HEK293 (cell line): ENCODE data around the gene KSR1.
A peak's percentile ranks its signal among the peaks of the same experiment; 100 is the strongest.

Experiments used
- CTCF ChIA-PET: fragments of 350-600 bp; formaldehyde crosslinking; extraction: SDS; loops from one replicate; lab custom pipeline; 2021; ENCODE audit warnings: antibody characterized with exemption; lab: Yijun Ruan, JAX
- POLR2A ChIA-PET: fragments of 300-600 bp; formaldehyde crosslinking; extraction: SDS; loops from one replicate; lab custom pipeline; 2020; ENCODE audit warnings: antibody characterized with exemption, inconsistent platforms; lab: Yijun Ruan, JAX
- H3K27ac ChIP-seq: fragments of 200-500 bp; sonication (Bioruptor generic); 2 replicates; pipeline ENCODE4 v1.5.1; 2014; ENCODE audit warnings: low read depth, low read length, control low read depth, inconsistent platforms; ENCODE audit errors: extremely low read depth
- H3K36me3 ChIP-seq, 2 experiments: fragments of 200-500 bp in 1 of 2; sonication (Bioruptor generic) in 1 of 2; 1 replicate in 1 of 2; 2 replicates in 1 of 2; pipeline ENCODE4 v1.5.1; 2014 to 2017; ENCODE audit warnings: inconsistent platforms in 2 of 2, low read length in 2 of 2; ENCODE audit not compliant: control insufficient read depth in 2 of 2, insufficient read depth in 1 of 2
- H3K4me1 ChIP-seq: fragments of 200-500 bp; sonication (Bioruptor generic); 2 replicates; pipeline ENCODE4 v1.5.1; 2014; ENCODE audit warnings: mild to moderate bottlenecking, low read length, inconsistent platforms; ENCODE audit not compliant: control insufficient read depth, insufficient read depth
- H3K4me3 ChIP-seq: 2 replicates; pipeline ENCODE4 v1.5.1; 2011; ENCODE audit warnings: low read depth, mild to moderate bottlenecking, control low read depth, low read length, moderate library complexity
- H3K9me3 ChIP-seq: fragments of 200-500 bp; sonication (Bioruptor generic); 2 replicates; pipeline ENCODE4 v1.5.1; 2014; ENCODE audit warnings: low read depth, low read length, inconsistent platforms; ENCODE audit not compliant: control insufficient read depth, insufficient read depth
- GLIS1 ChIP-seq: fragments of 450-650 bp; formaldehyde crosslinking; IDR thresholded peaks from 2 replicates; pipeline ENCODE4 v1.5.1; 2016; ENCODE audit warnings: missing biosample characterization, missing genetic modification characterization
- HIC1 ChIP-seq: fragments of 450-650 bp; formaldehyde crosslinking; IDR thresholded peaks from 2 replicates; pipeline ENCODE4 v1.5.1; 2016; ENCODE audit warnings: missing biosample characterization, missing genetic modification characterization
- HOXC10 ChIP-seq: sonication (generic); formaldehyde crosslinking; IDR thresholded peaks from 2 replicates; pipeline ENCODE4 v1.8.1; 2023; ENCODE audit warnings: mild to moderate bottlenecking, missing genetic modification reagents
- MZF1 ChIP-seq: fragments of 450-650 bp; formaldehyde crosslinking; IDR thresholded peaks from 2 replicates; pipeline ENCODE4 v1.5.1; 2017; ENCODE audit warnings: missing biosample characterization, missing genetic modification characterization, borderline replicate concordance
- SCRT2 ChIP-seq: fragments of 450-650 bp; formaldehyde crosslinking; IDR thresholded peaks from 2 replicates; pipeline ENCODE4 v1.5.1; 2016; ENCODE audit warnings: missing biosample characterization, missing genetic modification characterization
- SP7 ChIP-seq: fragments of 450-650 bp; formaldehyde crosslinking; IDR thresholded peaks from 2 replicates; pipeline ENCODE4 v1.5.1; 2016; ENCODE audit warnings: missing biosample characterization, missing genetic modification characterization
- ZBTB17 ChIP-seq: fragments of 450-650 bp; formaldehyde crosslinking; IDR thresholded peaks from 2 replicates; pipeline ENCODE4 v1.5.1; 2016; ENCODE audit warnings: missing biosample characterization, missing genetic modification characterization
- ZBTB48 ChIP-seq: fragments of 450-650 bp; formaldehyde crosslinking; IDR thresholded peaks from 2 replicates; pipeline ENCODE4 v1.5.1; 2016; ENCODE audit warnings: missing biosample characterization, missing genetic modification characterization
- ZFP37 ChIP-seq: fragments of 450-650 bp; formaldehyde crosslinking; IDR thresholded peaks from 2 replicates; pipeline ENCODE4 v1.5.1; 2016; ENCODE audit warnings: missing biosample characterization, missing genetic modification characterization
- ZIC2 ChIP-seq: fragments of 450-650 bp; formaldehyde crosslinking; IDR thresholded peaks from 2 replicates; pipeline ENCODE4 v1.5.1; 2016; ENCODE audit warnings: missing biosample characterization, missing genetic modification characterization
- ZNF10 ChIP-seq: fragments of 450-650 bp; formaldehyde crosslinking; IDR thresholded peaks from 2 replicates; pipeline ENCODE4 v1.5.1; 2017; ENCODE audit warnings: missing biosample characterization, missing genetic modification characterization
- TF ChIP-seq, protein P1 (sequence below): fragments of 450-650 bp; formaldehyde crosslinking; IDR thresholded peaks from 2 replicates; pipeline ENCODE4 v1.5.1; 2016; ENCODE audit warnings: missing biosample characterization, missing genetic modification characterization
- TF ChIP-seq, protein P2 (sequence below): fragments of 450-650 bp; formaldehyde crosslinking; IDR thresholded peaks from 2 replicates; pipeline ENCODE4 v1.5.1; 2017; ENCODE audit warnings: missing biosample characterization, missing genetic modification characterization
- TF ChIP-seq, protein P3 (sequence below): fragments of 450-650 bp; formaldehyde crosslinking; IDR thresholded peaks from 2 replicates; pipeline ENCODE4 v1.5.1; 2017; ENCODE audit warnings: missing biosample characterization, missing genetic modification characterization

Gene KSR1

DNA sequence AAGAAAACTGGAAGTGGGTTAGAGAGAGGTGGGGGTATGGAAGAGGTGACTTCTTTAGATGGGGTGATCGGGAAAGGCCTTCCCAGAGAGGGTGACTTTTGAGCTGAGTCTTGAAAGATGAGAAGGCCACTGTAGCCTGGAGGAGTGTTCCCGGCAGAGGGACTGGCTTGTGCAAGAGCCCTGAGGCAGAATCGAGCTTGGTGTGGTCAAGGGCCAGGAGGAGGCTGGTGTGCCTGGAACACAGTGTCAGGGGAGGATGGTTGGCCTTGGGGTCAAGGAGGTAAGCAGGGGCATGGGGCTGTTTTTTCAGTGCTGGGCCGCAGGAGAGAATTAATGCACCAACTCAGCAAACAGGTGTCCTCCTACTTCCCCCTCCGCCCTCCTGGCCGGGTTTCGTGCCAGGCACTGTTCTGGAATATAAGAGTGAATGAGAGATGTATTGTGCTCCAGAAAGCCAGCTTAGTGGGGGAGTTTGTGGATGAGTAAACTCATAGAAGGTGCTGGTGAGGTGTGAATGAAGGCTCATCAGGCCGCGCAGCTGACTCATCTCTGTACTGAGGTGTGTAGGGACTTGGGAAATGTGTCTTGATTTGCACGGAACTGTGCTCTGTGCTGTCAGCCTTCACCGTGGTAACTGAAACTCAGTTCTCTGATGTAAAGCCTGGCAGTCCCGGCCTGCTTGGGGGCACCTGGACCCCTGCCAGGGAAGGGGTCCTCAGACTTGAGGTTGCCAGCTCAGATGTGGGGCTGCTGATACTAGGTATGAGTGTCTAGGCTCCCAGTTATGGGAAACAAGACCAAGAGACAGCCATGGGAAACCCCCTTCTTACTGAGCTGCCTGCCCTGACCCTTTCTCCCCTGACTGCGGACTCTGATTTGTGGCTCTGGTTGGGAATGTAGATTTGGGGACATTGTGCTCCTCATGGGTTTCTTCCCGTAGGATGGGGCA, 15.3 kb downstream of the KSR1 start (continued):
- TF ChIP-seq, protein P1, sequence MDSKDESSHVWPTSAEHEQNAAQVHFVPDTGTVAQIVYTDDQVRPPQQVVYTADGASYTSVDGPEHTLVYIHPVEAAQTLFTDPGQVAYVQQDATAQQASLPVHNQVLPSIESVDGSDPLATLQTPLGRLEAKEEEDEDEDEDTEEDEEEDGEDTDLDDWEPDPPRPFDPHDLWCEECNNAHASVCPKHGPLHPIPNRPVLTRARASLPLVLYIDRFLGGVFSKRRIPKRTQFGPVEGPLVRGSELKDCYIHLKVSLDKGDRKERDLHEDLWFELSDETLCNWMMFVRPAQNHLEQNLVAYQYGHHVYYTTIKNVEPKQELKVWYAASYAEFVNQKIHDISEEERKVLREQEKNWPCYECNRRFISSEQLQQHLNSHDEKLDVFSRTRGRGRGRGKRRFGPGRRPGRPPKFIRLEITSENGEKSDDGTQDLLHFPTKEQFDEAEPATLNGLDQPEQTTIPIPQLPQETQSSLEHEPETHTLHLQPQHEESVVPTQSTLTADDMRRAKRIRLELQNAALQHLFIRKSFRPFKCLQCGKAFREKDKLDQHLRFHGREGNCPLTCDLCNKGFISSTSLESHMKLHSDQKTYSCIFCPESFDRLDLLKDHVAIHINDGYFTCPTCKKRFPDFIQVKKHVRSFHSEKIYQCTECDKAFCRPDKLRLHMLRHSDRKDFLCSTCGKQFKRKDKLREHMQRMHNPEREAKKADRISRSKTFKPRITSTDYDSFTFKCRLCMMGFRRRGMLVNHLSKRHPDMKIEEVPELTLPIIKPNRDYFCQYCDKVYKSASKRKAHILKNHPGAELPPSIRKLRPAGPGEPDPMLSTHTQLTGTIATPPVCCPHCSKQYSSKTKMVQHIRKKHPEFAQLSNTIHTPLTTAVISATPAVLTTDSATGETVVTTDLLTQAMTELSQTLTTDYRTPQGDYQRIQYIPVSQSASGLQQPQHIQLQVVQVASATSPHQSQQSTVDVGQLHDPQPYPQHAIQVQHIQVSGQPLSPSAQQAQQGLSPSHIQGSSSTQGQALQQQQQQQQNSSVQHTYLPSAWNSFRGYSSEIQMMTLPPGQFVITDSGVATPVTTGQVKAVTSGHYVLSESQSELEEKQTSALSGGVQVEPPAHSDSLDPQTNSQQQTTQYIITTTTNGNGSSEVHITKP = no peak
- TF ChIP-seq, protein P2, sequence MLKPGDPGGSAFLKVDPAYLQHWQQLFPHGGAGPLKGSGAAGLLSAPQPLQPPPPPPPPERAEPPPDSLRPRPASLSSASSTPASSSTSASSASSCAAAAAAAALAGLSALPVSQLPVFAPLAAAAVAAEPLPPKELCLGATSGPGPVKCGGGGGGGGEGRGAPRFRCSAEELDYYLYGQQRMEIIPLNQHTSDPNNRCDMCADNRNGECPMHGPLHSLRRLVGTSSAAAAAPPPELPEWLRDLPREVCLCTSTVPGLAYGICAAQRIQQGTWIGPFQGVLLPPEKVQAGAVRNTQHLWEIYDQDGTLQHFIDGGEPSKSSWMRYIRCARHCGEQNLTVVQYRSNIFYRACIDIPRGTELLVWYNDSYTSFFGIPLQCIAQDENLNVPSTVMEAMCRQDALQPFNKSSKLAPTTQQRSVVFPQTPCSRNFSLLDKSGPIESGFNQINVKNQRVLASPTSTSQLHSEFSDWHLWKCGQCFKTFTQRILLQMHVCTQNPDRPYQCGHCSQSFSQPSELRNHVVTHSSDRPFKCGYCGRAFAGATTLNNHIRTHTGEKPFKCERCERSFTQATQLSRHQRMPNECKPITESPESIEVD = no peak
- TF ChIP-seq ZBTB48 (tag by site-specific recombination) = no peak

DNA sequence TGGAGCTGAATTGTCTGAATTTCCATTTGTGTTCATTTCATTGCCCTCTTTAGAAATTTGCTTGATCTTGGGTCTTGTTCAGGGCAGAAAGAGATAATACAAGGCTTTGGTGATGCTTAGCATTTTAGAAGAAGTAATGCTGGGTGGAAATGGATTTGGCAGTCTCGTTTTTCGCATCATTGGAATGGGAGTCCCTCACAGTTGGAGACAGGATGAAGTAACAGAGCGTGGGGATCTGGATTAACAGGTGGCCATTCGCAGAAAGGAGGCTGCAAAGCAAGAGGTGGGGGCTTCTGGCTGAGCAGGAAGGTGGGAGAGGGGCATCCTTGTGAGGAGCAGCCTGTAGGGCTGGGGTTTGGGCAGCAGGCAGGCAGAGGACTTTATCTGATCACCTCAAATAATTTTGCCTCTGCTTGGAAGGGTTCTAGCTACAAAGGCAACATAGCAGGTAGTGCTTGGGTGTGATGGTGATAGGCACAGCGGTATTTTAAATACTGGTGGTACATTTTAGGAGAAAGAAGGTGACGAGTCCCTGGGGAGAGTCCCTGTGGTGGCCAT, 17.0 kb downstream of the KSR1 start:
- H3K27ac ChIP-seq = no peak overlapping the region
- TF ChIP-seq ZIC2 (tag by site-specific recombination) (peak; percentile 80), ZNF10 (tag by site-specific recombination) (peak; percentile 12; the same call in 1 of the 2 replicates), GLIS1 (tag by site-specific recombination) (peak; percentile 69; the same call in 1 of the 2 replicates), SP7 (tag by site-specific recombination) (peak; percentile 45; the same call in 1 of the 2 replicates), HIC1 (tag by site-specific recombination) (0 out of 2 replicates have a peak, but pooled peaks have one; percentile 39), ZFP37 (no peak), HOXC10 (CRISPR knock-in tag) (no peak), MZF1 (tag by site-specific recombination) (peak; percentile 95), SCRT2 (peak; percentile 92), ZBTB17 (peak; percentile 60; the same call in 1 of the 2 replicates)
- TF ChIP-seq, protein P3, sequence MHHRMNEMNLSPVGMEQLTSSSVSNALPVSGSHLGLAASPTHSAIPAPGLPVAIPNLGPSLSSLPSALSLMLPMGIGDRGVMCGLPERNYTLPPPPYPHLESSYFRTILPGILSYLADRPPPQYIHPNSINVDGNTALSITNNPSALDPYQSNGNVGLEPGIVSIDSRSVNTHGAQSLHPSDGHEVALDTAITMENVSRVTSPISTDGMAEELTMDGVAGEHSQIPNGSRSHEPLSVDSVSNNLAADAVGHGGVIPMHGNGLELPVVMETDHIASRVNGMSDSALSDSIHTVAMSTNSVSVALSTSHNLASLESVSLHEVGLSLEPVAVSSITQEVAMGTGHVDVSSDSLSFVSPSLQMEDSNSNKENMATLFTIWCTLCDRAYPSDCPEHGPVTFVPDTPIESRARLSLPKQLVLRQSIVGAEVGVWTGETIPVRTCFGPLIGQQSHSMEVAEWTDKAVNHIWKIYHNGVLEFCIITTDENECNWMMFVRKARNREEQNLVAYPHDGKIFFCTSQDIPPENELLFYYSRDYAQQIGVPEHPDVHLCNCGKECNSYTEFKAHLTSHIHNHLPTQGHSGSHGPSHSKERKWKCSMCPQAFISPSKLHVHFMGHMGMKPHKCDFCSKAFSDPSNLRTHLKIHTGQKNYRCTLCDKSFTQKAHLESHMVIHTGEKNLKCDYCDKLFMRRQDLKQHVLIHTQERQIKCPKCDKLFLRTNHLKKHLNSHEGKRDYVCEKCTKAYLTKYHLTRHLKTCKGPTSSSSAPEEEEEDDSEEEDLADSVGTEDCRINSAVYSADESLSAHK (tag by site-specific recombination) = no peak
- ChIA-PET CTCF (interaction anchor here (0.8 to 1.3 kb wide), 5 partner anchors 8 to 235 kb away, joined by 3 to 5 read pairs (median 3); no protein-coding TSS in a partner anchor), POLR2A (no interaction called here)
- H3K36me3 ChIP-seq = no peaks in the 10 kb centered on the region
- peaks cover 18% of the 10 kb centered on the region for H3K4me1 ChIP-seq
- no peaks in the 10 kb centered on the region for H3K9me3 ChIP-seq
- no peak overlapping the region for H3K4me3 ChIP-seq
